K562 (cell line): ENCODE results near the gene METTL8. TPM values are rescaled to one million over a fixed set of nuclear protein-coding genes. Genes with fewer than 3 reads are reported as not detected.

Experiments used
- ATAC-seq: fragments of 200-7000 bp; cut with Tn5 transposase; 3 replicates; pipeline ENCODE4 v1.9.1; 2020; ENCODE audit warnings: moderate library complexity
- BruUV-seq: library from RNA; stranded (reverse); fragments of 400-500 nt; replicated peaks from 2 replicates; lab custom pipeline; 2021; lab: Mats Ljungman, UMichigan
- CTCF ChIA-PET: fragments of 300-600 bp; formaldehyde crosslinking; extraction: SDS; loops from one replicate; lab custom pipeline; 2021; ENCODE audit warnings: low intra/inter-chr PET ratio; lab: Yijun Ruan, JAX
- POLR2A ChIA-PET: fragments of 300-600, 350-650 bp; sonication (Branson Sonifier 250); formaldehyde crosslinking; extraction: SDS; loops from one replicate; lab custom pipeline; 2021; ENCODE audit warnings: antibody characterized with exemption, inconsistent platforms; lab: Yijun Ruan, JAX
- DNase-seq, 4 experiments: peaks; one replicate each; pipeline versions ENCODE4 v3.0.0 to v3.0.0-alpha.2; 2011 to 2018; ENCODE audit warnings: low spot score in 3 of 4, mixed read lengths in 3 of 4; ENCODE audit errors: extremely low read depth in 1 of 4
- FAIRE-seq: peaks from 2 replicates; lab custom pipeline; 2011; peaks lifted over from hg19 to GRCh38; lab: Jason Lieb, UNC
- H2AFZ ChIP-seq: 2 replicates; pipeline ENCODE4 v1.6.0; 2011; ENCODE audit warnings: low read depth, low read length, control low read depth, inconsistent platforms
- H3K27ac ChIP-seq: fragments of 200-600 bp; 3 replicates; pipeline ENCODE4 v1.8.0; 2011; ENCODE audit warnings: low read depth, mild to moderate bottlenecking, control low read depth, inconsistent platforms, low read length, moderate library complexity, mixed read lengths; ENCODE audit errors: extremely low read depth
- H3K27me3 ChIP-seq, 2 experiments: fragments of 300-600 bp in 1 of 2; 2 replicates in 1 of 2; 3 replicates in 1 of 2; pipeline versions ENCODE4 v1.6.0 to v1.8.0; 2011; ENCODE audit warnings: inconsistent platforms in 2 of 2, low read length in 2 of 2, mild to moderate bottlenecking in 1 of 2, mixed read lengths in 1 of 2, moderate library complexity in 1 of 2; ENCODE audit not compliant: control insufficient read depth in 2 of 2, insufficient read depth in 2 of 2
- H3K36me3 ChIP-seq: fragments of 300-600 bp; 3 replicates; pipeline ENCODE4 v1.8.0; 2011; ENCODE audit warnings: mild to moderate bottlenecking, low read length, inconsistent platforms; ENCODE audit not compliant: control insufficient read depth, insufficient read depth
- H3K4me1 ChIP-seq, 2 experiments: fragments of 200-600 bp in 1 of 2; replicated peaks in 1 of 2; 2 replicates in 1 of 2; 3 replicates in 1 of 2; pipeline versions ENCODE4 v1.5.1 to v1.8.0; 2011; ENCODE audit warnings: inconsistent platforms in 2 of 2, low read length in 2 of 2, mild to moderate bottlenecking in 1 of 2, mixed read lengths in 1 of 2, moderate library complexity in 1 of 2; ENCODE audit not compliant: control insufficient read depth in 2 of 2, insufficient read depth in 2 of 2
- H3K4me2 ChIP-seq: 2 replicates; pipeline ENCODE4 v1.6.1; 2011; ENCODE audit warnings: low read length, control low read depth, inconsistent platforms, mixed read lengths; ENCODE audit not compliant: insufficient read depth
- H3K4me3 ChIP-seq: fragments of 200-600 bp; sonication (generic), shearing (Covaris generic); 2 replicates; pipeline ENCODE4 v1.5.1; 2016; ENCODE audit warnings: control low read depth, inconsistent platforms
- H3K79me2 ChIP-seq: fragments of 200-600 bp; 3 replicates; pipeline ENCODE4 v1.8.0; 2011; ENCODE audit warnings: low read length, inconsistent platforms; ENCODE audit not compliant: control insufficient read depth, insufficient read depth
- H3K9ac ChIP-seq, 2 experiments: 2 replicates each; pipeline versions ENCODE4 v1.6.0 to v1.6.1; 2011; ENCODE audit warnings: low read depth in 2 of 2, low read length in 2 of 2, control low read depth in 1 of 2, inconsistent platforms in 1 of 2, mild to moderate bottlenecking in 1 of 2, mixed read lengths in 1 of 2; ENCODE audit not compliant: insufficient read depth in 1 of 2
- H3K9me1 ChIP-seq: one replicate; pipeline ENCODE4 v1.6.0; 2011; ENCODE audit warnings: inconsistent platforms, mild to moderate bottlenecking, low read length, moderate library complexity; ENCODE audit not compliant: control insufficient read depth, insufficient read depth
- H3K9me3 ChIP-seq: replicated peaks from 2 replicates; pipeline ENCODE4 v1.5.1; 2011; ENCODE audit warnings: low read depth, low read length, inconsistent platforms; ENCODE audit not compliant: control insufficient read depth, insufficient read depth
- H4K20me1 ChIP-seq: replicated peaks from 2 replicates; pipeline ENCODE4 v1.6.1; 2011; ENCODE audit warnings: low read length, inconsistent platforms, mixed read lengths; ENCODE audit not compliant: control insufficient read depth, insufficient read depth
- CHD4 ChIP-seq: fragments of 200-600 bp; sonication (generic); IDR thresholded peaks from 3 replicates; pipeline ENCODE4 v1.6.1; 2012; ENCODE audit warnings: low read depth, mild to moderate bottlenecking, mixed read lengths, low read length, inconsistent platforms; ENCODE audit not compliant: insufficient read depth, insufficient replicate concordance, poor library complexity, severe bottlenecking
- JUND ChIP-seq, 2 experiments: IDR thresholded peaks; 2 replicates in 1 of 2; 3 replicates in 1 of 2; pipeline ENCODE4 v1.6.1; 2011; ENCODE audit warnings: borderline replicate concordance in 2 of 2, low read depth in 2 of 2, low read length in 2 of 2, improper control_type of control experiment in 1 of 2, missing biosample characterization in 1 of 2, missing genetic modification characterization in 1 of 2, missing genetic modification reagents in 1 of 2
- MCM7 ChIP-seq, 2 experiments: fragments of 450-650 bp; IDR thresholded peaks; 2 replicates each; pipeline ENCODE4 v1.6.1; 2016 to 2018
- MEIS2 ChIP-seq: fragments of 450-650 bp; IDR thresholded peaks from 2 replicates; pipeline ENCODE4 v1.6.1; 2014; ENCODE audit warnings: mild to moderate bottlenecking; ENCODE audit not compliant: partially characterized antibody
- ZC3H4 ChIP-seq: sonication (generic); formaldehyde crosslinking; IDR thresholded peaks from 2 replicates; pipeline ENCODE4 v1.9.0; 2021; ENCODE audit warnings: missing genetic modification reagents, borderline replicate concordance
- ZNF717 ChIP-seq: fragments of 250-450 bp; sonication (Bioruptor Pico); IDR thresholded peaks from 2 replicates; pipeline ENCODE4 v1.5.0; 2021
- WGBS: fragments of 100-300 bp; shearing (Covaris generic); methylation state at CpG from one replicate; pipeline ENCODE4 v1.1.6; 2016; ENCODE audit warnings: low coverage, mixed read lengths; ENCODE audit not compliant: insufficient coverage; ENCODE audit errors: missing lambda C conversion rate; 5-methylcytosine and 5-hydroxymethylcytosine counted together
- in situ Hi-C: fragments of 300-500 bp; cut with MboI; formaldehyde crosslinking; loops from 4 replicates; pipeline ENCODE4 v1.15.0; 2018; ENCODE audit warnings: inconsistent platforms, mixed read lengths
- intact Hi-C: fragments of 100-400 bp; cut with micrococcal nuclease; formaldehyde crosslinking; loops from 2 replicates; pipeline ENCODE4 v1.14.2; 2022
- polyA plus RNA-seq, 8 experiments: library from polyadenylated mRNA; depleted of rRNA in 4 of 8; stranded (reverse) in 5 of 8; unstranded in 3 of 8; fragments of >200 nt; fragmentation: Nextera tagmentation in 2 of 8; fragmentation: Illumina TruSeq in 1 of 8; extraction: Ambion mirVana in 2 of 8; extraction: Trizol in 1 of 8; gene quantifications; 2 replicates each; pipeline versions ENCODE4 v1.2.1 to v1.2.3, GENCODE V29; 2011 to 2014; ENCODE audit warnings: inconsistent platforms in 1 of 8, missing spikeins in 1 of 8
- total RNA-seq, 7 experiments: library from RNA; depleted of rRNA in 6 of 7; stranded (reverse); fragments of >200 nt in 6 of 7; fragmentation: Illumina TruSeq in 2 of 7; extraction: Trizol in 2 of 7; gene quantifications; 2 replicates each; pipeline versions ENCODE4 v1.2.1 to v1.2.3, GENCODE V29; 2011 to 2021; ENCODE audit warnings: low replicate concordance in 1 of 7

The METTL8 gene
- total and polyA plus RNA-seq, 9 of the 15 experiments (the other 6 are each of a cell fraction or from before 2014, with no cell fraction given): 12.9 to 52.6 (median 33.7) TPM

- FAIRE-seq (no peak), DNase-seq (no peak), ATAC-seq (peak; percentile 57; the same call in 2 of the 3 replicates)
- ChIA-PET CTCF (no interaction called here), POLR2A (interaction anchor here (2.4 kb wide), 1 partner anchor 12 kb away, joined by 6 read pairs; no protein-coding TSS in a partner anchor)
- no TSS peak for BruUV-seq
- no peak overlapping the region for H3K4me2 ChIP-seq
- in situ Hi-C loops: no loop called here
- WGBS: 93% methylated on average over 6 of the region's 7 CpGs
- H2AFZ ChIP-seq: no peak overlapping the region
- H3K9me3 ChIP-seq: no peaks in the 10 kb centered on the region
- H3K79me2 ChIP-seq: no peaks in the 10 kb centered on the region
- no peaks in the 10 kb centered on the region for H3K36me3 ChIP-seq
- H4K20me1 ChIP-seq: no peaks in the 10 kb centered on the region
- H3K4me3 ChIP-seq: no peak overlapping the region
- H3K27ac ChIP-seq: no peak overlapping the region
- H3K27me3 ChIP-seq: no peaks in the 10 kb centered on the region
- no peak overlapping the region for H3K9ac ChIP-seq
- TF ChIP-seq JUND (IDR thresholded peaks at IDR 0.05; ENCODE audit: borderline replicate concordance, low read depth, low read length) (no peak), JUND (tag; IDR thresholded peaks at IDR 0.05; ENCODE audit: borderline replicate concordance, low read depth, low read length) (no peak), ZC3H4 (CRISPR knock-in tag) (no peak), MEIS2 (no peak), CHD4 (no peak), ZNF717 (CRISPR knock-in tag) (no peak), MCM7 (IDR thresholded peaks at IDR 0.05) (no peak)
- H3K4me1 ChIP-seq: peaks cover 3 to 8% of the 10 kb centered on the region in 2 experiments; a peak in 3 of 5 replicates
- no peaks in the 10 kb centered on the region for H3K9me1 ChIP-seq
- intact Hi-C loops: no loop called here
These were observed 92.3 kb downstream of the METTL8 start for GRCh38 chr2:171341394-171342066.
